Measurements from ENCODE around the gene PDE12.

The PDE12 gene, protein sequence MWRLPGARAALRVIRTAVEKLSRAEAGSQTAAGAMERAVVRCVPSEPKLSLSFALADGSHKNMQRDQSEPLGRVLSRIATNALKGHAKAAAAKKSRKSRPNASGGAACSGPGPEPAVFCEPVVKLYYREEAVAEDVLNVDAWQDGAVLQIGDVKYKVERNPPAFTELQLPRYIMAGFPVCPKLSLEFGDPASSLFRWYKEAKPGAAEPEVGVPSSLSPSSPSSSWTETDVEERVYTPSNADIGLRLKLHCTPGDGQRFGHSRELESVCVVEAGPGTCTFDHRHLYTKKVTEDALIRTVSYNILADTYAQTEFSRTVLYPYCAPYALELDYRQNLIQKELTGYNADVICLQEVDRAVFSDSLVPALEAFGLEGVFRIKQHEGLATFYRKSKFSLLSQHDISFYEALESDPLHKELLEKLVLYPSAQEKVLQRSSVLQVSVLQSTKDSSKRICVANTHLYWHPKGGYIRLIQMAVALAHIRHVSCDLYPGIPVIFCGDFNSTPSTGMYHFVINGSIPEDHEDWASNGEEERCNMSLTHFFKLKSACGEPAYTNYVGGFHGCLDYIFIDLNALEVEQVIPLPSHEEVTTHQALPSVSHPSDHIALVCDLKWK

DNA sequence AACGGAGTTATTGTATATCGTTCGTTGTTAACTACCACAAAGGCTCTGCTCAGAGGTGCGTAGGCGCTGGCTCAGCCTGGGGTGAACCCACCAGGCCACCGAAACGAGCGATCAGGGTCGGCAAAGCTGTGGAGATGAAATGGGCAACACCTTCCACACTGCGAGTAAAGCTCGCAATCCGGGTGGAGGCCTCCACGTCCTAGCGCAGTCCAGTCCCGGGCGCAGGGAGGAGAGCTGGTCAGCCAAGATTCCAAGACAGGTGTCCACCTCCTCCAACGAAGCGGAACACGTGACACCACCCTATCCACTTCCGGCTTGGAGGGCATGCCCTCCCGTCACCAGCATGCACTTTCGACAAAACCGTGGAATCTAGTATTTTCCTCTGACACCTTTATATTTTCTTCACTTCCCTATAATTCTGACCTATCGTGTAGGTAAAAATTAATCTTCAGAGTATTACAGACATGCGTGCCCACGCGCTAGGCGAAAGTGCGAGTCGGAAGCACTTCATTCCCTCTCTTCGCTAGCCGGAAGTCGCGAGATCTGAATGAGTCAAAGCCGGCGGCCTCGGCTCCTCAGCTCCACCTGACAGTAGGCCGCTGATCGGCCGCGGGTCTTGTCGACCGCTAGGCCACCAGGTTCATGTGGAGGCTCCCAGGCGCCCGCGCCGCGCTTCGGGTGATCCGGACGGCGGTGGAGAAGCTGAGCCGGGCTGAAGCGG, at the start of gene PDE12:
Gene PDE12 (plus strand): TSS at position 537 of the 721 bp plus-strand sequence. CDS start 106 bp downstream, at position 643.
- peak; percentile 75 for DNase-seq (ENCODE audit: low read depth)

DNA sequence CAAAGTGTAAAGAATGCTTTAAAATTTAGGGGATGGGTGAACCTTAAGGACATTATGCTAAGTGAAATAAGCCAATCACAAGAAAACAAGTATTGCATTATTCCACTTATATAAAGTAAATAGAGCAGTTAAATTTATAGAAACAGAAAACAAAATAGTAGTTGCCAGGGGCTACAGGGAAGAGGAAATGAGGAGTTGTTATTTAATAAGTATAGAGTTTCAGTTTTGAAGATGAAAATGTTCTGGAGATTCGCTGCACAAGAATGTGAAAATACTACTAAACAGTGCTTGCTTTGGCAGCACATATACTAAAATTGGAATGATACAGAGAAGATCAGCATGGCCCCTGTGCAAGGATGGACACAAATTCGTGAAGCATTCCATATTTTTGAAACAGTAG, 43.9 kb upstream of the PDE12 start:
- DNase-seq (ENCODE audit: low read depth) = no peak

DNA sequence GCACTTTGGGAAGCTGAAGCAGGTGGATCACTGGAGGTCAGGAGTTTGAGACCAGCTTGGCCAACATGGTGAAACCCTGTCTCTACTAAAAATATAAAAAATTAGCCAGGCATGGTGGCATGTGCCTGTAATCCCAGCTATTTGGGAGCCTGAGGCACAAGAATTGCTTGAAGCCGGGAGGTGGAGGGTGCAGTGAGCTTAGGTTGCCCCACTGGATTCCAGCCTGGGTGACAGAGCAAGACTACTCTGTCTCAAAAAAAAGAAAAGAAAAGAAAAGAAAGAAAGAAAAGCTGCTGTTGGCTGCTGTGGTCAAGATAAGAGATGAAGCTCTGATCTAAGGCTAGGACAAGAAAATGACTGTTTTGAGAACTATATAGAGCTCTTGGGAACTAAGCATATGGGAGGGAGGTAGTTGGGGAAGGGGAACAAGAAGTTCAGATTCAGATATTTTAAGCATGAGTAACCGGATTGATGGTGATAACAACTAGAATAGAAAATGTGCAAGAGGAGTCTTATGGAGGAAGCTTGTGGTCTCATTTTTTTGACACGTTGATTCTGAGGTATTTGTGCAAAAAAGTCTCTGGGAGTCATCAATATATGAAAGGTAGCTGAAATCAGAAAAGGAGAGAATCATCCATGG, 37.7 kb upstream of the PDE12 start:
- no peak for DNase-seq (ENCODE audit: low read depth)

DNA sequence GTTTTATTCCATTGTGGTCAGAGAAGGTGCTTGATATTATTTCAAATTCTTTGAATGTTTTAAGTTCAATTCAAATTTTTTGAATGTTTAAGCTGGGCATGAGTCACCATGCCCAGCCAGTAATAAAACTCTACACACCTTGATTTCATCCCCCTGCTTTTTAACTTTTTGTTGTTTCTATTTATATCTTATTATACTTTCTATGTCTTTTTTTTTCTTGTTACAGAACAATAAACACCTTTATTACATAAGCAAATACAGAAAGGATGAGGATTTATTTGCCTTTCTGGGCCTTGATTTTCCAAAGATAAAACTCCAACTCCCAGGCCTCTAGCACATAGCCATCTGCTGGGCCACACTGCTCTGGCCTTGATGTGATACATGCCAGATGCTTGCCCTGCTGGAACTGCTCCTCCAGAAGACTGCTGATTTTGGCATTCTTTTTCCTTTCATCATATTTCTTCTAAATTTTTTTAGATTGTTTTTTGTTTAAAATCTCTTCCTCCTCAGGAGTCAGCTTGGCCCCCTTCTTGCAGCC, 25.9 kb upstream of the PDE12 start:
- no peak for DNase-seq (ENCODE audit: low read depth)

DNA sequence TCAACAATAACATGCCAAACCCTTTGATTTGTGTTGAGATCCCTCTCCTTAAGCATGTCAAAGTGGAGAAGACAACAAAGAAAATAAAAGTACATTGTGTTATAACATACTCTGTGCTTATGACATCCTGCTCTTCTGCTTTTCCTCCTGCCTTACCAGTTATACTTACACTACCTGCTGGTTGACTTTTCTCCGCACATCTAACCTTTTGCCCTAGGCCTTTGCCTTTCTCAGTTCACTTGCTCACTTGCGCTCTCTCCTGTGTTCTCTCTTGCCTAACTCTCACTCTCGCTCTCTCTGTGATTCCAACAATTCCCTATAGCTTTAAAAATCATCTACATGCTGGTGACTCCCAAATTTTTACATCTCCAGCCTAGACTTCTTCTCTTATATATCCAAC, 17.6 kb upstream of the PDE12 start:
- no peak for DNase-seq (ENCODE audit: low read depth)

DNA sequence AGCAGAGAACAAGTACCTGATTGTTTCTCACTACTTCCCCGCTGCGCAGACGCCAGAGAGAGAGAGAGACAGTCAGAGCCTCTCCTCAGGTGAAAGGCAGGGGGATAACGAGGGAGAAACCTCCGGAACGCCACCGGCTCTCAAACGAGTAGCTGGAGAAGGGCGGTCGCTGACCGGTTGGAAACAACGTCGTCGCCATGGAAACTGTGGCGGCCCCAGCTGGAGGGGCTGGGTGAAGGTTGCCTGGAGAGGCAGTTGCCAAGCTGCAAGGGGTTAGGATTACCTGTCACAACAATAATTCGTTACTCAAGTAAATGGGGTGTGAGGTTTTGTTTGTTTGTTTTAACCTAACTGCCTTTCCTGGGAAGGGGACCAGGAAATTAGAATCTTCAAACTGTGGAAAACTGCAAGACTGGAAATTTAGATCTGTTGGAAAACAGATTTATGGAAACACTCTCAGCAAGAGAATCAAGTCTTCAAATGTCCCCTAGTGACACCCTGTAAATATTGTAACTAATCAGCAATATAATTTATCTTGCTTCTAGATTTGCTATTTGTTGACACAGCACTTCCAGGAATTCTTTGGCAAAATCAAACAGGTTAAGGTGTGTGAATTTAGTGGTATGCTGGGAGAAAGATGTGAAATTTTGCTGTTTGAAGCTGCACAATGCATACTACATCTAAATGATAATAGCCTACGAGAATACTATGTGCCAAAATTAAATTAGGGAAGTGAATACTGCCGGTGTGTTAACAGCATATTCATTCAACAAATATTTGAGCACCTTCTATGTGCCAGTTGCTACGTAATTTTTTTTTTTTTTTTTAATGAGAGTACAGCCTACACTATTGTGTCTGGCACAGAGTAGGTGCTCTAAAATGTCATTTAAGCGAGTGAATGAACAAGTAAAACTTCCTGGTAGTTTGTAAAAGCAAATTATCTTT, 11.6 kb upstream of the PDE12 start, which contains the start of gene DNAH12:
Gene DNAH12 (minus strand): TSS at position 164 of the 945 bp plus-strand sequence. CDS start 1,474 bp downstream, outside the sequence.
- peak; percentile 18 for DNase-seq (ENCODE audit: low read depth)

DNA sequence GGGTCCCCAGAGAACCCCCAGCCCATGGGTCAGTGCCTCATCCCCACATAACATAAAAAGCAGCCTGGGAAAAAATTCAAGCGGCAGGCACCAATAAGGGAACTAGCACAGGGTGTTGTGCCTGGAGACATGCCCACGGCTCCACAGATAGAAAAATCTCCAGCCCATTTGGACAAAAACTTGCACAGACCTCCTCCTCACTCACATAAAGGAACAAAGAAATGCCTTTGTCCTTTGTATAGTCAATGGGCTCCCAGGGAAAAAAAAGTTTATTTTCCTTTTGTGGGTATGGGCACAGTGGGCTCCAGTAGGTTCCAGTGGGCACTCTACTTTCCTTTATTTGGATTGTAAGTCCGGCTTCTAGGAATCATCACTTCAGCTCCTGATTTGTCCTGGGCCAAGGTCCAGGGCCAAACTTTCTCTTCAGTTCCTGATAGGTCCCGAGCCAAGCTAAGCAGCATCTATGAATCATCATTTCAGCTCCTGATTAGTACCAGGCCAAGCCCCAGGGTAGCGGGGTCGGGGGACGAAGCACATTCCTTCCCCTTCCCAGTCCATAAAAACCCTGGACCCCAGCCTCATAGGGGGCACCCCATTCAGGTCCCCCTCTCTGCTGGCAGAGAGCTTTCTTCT, 10.3 kb upstream of the PDE12 start:
- no peak for DNase-seq (ENCODE audit: low read depth)

DNA sequence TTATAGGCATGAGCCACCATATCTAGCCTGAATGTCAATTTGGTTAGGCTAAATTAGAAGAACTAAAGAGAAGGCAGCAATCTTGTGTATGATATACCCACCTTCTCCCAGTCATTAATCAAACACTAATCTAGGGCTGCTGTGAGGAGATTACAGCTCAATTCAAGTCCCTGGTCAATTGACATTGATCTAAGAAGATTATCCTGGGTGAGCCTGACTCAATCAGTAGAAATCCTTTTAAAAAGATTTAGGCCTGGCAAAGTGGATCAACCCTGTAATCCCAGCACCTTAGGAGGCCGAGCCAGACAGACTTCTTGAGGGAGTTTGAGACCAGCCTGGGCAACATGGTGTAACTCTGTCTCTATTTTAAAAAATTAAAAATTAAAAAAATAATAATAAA, 9.5 kb upstream of the PDE12 start:
- no peak for DNase-seq (ENCODE audit: low read depth)

DNA sequence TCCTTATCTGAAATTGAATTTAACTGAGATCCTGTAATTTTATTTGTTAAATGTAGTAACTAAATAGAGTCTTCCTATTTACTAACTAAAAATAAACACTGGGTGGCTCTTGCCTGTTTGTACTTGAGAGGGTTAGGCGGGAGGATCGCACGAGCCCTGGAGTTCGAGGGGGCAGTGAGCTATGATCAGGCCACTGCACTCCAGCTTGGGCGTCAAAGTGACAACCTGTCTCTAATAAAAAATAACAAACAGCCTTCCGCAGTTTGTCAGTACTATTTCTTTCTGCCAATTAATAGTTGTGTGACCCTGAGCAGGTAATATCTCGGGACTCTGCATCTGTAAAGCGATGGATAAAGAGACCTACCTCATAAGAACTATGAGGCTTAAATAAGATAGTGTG, 768 bp upstream of the PDE12 start:
- no peak for DNase-seq (ENCODE audit: low read depth)

DNA sequence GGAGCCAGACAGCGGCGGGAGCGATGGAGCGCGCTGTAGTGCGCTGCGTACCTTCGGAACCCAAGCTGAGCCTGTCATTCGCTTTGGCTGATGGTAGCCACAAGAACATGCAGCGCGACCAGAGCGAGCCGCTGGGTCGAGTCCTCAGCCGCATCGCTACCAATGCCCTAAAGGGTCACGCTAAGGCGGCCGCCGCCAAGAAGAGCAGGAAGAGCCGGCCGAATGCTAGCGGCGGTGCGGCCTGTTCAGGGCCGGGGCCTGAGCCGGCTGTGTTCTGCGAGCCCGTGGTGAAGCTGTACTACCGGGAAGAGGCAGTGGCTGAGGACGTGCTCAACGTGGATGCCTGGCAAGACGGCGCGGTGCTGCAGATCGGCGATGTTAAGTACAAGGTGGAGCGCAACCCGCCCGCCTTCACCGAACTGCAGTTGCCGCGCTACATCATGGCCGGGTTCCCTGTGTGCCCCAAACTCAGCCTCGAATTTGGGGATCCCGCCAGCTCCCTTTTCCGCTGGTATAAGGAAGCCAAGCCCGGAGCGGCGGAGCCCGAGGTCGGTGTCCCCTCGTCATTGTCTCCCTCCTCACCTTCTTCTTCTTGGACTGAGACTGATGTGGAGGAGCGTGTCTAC, 498 bp downstream of the PDE12 start:
- DNase-seq (ENCODE audit: low read depth) = no peak

DNA sequence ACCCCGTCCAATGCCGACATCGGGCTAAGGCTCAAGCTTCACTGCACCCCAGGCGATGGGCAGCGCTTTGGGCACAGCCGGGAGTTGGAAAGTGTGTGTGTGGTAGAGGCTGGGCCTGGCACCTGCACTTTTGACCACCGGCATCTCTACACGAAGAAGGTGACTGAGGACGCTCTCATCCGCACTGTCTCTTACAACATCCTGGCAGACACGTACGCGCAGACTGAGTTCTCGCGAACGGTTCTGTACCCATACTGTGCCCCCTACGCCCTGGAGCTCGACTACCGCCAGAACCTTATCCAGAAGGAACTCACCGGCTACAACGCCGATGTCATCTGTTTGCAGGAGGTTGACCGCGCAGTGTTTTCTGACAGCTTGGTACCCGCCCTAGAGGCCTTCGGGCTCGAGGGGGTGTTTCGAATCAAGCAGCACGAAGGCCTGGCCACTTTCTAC, 1.0 kb downstream of the PDE12 start:
- DNase-seq (ENCODE audit: low read depth) = no peak

DNA sequence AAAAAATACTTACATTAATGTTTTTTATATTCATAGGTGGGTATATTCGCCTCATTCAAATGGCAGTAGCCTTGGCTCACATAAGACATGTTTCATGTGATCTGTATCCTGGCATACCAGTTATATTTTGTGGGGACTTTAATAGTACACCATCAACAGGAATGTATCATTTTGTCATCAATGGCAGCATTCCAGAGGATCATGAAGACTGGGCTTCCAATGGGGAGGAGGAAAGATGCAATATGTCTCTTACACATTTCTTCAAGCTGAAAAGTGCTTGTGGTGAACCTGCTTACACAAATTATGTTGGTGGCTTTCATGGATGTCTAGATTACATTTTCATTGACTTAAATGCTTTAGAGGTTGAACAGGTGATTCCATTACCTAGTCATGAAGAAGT, 3.5 kb downstream of the PDE12 start:
- DNase-seq (ENCODE audit: low read depth) = peak; percentile 12

DNA sequence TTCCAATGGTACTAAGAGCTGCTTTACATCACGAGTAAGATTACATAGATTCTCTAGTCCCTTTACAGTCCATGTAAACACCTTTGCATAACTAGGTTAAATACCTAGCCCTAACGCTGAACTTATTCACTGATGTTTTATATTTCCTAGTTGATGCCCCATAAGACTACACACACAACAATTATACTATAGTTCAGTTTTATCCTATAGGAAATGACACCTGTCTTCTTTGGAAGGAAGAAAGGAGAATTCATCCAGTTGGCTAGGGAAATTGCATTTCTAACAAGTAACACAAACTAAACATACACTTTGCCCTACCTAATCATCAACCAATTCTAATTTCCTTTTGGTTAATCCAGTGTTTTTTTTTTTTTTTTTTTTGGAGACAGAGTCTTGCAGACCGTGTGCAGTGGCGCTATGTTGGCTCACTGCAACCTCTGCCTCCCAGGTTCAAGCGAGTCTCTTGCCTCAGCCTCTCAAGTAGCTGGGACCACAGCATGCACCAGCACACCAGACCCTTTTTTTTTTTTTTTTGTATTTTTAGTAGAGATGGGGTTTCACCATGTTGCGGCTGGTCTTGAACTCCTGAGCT, 13.9 kb downstream of the PDE12 start:
- DNase-seq (ENCODE audit: low read depth) = no peak

DNA sequence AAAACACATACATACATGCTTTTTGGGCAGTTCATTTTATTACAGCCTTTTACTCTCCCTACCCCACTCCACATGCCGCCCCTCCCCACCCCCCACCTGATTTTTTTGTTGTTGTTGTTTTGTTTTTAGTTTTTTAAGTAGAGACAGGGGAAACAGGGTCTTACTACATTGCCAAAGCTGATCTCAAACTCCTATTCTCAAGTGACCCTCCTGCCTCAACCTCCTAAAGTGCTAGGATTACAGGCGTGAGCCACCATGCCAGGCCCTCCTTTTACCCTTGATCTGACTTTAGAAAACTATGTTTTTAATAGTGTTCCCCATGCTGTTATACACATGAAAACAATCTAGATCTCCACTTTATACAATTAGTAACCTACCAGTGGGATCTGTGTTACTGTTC, 14.8 kb downstream of the PDE12 start:
- DNase-seq (ENCODE audit: low read depth) = no peak

DNA sequence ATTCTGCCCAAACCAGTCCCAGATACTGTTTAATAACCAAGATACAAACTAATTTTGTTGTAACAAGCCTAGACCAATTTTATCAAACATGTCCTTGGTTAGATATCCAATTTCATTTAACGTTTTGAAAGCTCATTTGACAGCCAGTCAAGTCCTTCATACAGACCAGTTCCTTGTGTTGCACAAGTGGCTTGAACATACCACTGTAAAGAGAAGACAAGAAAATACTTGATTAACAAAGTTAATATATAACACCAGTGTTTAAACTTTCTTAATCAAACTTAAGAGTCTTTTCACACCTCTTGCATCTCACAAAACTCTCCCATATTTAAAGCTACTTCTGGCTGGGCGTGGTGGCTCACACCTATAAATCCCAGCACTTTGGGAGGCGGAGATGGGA, 16.0 kb downstream of the PDE12 start:
- DNase-seq (ENCODE audit: low read depth) = no peak

DNA sequence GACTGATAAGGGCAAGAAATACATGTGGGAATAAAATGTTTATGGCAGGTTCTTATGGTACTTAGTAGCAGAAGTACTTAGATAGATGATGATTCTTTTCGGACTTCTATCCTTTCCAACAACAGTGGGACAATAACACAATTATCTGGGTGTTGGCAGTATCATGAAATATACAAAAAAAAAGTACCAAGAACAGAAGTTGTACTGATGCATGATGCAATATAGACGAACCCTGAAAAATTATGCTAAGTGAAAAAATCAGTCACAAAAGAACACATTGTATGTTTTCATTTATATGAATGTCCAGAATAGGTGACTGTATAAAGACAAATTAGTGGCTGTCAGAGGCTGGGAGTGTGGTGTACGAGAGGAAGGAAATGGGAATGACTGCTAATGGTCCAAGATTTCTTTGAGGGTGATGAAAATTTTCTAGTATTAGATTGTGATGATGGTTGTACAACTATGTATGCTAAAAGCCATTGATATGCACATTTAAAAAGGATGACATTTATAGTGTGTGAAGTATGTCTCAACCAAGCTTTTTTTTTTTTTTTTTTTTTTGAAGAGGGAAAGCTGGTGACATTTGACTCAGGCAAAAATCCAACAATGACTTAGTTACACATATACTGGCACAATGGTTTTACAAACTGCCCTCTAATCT, 20.0 kb downstream of the PDE12 start:
- DNase-seq (ENCODE audit: low read depth) = no peak

DNA sequence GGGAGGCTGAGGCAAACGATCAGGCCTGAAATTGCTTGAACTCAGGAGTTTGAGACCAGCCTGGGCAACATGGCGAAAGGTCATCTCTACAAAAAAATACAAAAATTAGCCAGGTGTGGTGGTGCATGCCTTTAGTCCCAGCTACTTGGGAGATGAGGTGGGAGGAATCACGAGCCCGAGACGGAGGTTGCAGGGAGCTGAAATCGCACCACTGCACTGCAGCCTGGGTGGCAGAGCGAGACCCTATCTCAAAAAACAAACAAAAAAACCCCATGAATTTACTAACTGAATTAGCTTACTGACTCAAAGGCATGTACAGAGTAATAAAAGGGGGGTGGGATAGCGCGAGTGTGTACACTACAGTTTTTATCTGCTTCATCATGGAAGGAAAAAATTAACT, 21.7 kb downstream of the PDE12 start:
- DNase-seq (ENCODE audit: low read depth) = no peak

DNA sequence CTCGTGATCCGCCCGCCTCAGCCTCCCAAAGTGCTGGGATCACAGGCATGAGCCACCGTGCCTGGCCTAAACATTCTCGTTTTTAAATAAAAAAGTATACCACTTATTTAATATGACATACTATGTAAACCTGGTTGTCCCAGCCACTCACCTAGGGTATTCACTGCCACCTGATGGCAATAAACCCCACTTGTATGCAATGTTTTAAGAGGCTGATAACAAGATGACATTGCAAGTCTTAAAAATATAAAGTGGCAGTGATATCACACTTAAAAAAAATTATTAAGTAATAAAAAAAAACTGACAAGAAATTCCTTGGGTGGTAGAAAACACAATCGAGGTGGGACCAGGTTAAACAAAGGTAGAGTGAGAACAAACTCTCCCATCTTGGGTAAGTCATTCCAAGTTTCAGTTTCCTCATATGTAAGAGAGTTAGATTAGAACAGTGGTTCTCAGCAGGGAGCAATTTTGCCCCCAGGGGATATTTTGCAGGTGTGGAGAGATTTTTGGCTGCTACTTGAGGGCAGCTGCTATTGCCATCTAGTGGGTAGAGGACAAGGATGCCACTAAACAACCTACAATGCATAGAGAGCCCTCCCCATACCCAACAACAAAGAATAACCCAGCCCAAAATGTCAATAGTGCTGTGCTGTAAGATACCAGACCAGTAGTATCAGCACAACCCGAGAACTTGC, 26.5 kb downstream of the PDE12 start:
- DNase-seq (ENCODE audit: low read depth) = no peak

All from fibroblast of the conjunctiva (primary cell).